VCaP (cell line): ENCODE results near the gene TCEAL5.
"Not testable (repeated sequence)": the region's sequence is repeated elsewhere in the genome, so short reads cannot be mapped to it uniquely, and the experiment has no call there.

Source experiments
- H3K27ac ChIP-seq: fragments of 450-650 bp; 2 replicates; pipeline ENCODE4 v1.5.1; 2017
- CTCF ChIP-seq: fragments of 450-650 bp; conservative IDR thresholded peaks from 2 replicates; pipeline ENCODE4 v1.5.1; 2017; ENCODE audit warnings: mild to moderate bottlenecking, moderate library complexity

TCEAL5 gene

GRCh38 chrX:103253608-103254007 lies 22.9 kb downstream of the TCEAL5 start:
- TF ChIP-seq CTCF, result no peak
- no peak overlapping the region for H3K27ac ChIP-seq

GRCh38 chrX:103250977-103251376 lies 25.6 kb downstream of the TCEAL5 start:
- TF ChIP-seq CTCF, result no peak
- no peak overlapping the region for H3K27ac ChIP-seq

GRCh38 chrX:103249805-103250204 lies 26.7 kb downstream of the TCEAL5 start:
- no peak overlapping the region for H3K27ac ChIP-seq
- TF ChIP-seq CTCF, result no peak

GRCh38 chrX:103248553-103248952 lies 28.0 kb downstream of the TCEAL5 start:
- peak; percentile 52 for TF ChIP-seq CTCF
- H3K27ac ChIP-seq, result no peak overlapping the region

- no peak overlapping the region for H3K27ac ChIP-seq
- no peak for TF ChIP-seq CTCF
Observed at GRCh38 chrX:103240155-103240554, 36.4 kb downstream of the TCEAL5 start.

GRCh38 chrX:103236296-103236695 lies 40.3 kb downstream of the TCEAL5 start:
- H3K27ac ChIP-seq, result no peak overlapping the region; the same call in 1 of the 2 replicates
- no peak for TF ChIP-seq CTCF

- not testable (repeated sequence) for H3K27ac ChIP-seq
Observed at GRCh38 chrX:103235608-103236007, 40.9 kb downstream of the TCEAL5 start.

- H3K27ac ChIP-seq, result no peak overlapping the region
Observed at GRCh38 chrX:103234869-103235268, 41.7 kb downstream of the TCEAL5 start.

More at GRCh38 chrX:103234869-103235268, 41.7 kb downstream of the TCEAL5 start:
- TF ChIP-seq CTCF, result no peak
